OCI-LY7 (cell line): ENCODE data around the gene WTAP. TPM values are rescaled to one million over a fixed set of nuclear protein-coding genes. Genes with fewer than 3 reads are reported as not detected.

ENCODE experiments used
- BruUV-seq: library from RNA; stranded (reverse); fragments of 400-500 nt; replicated peaks from 2 replicates; lab custom pipeline; 2021; lab: Mats Ljungman, UMichigan
- CTCF ChIA-PET: fragments of 300-600 bp; sonication (Branson Sonifier 250); formaldehyde crosslinking; loops from one replicate; lab custom pipeline; 2022; ENCODE audit warnings: antibody characterized with exemption; ENCODE audit not compliant: unreplicated experiment; lab: Charles Lee
- POLR2A ChIA-PET: fragments of 300-600 bp; sonication (Branson Sonifier 250); formaldehyde crosslinking; loops from one replicate; lab custom pipeline; 2022; ENCODE audit warnings: antibody characterized with exemption; lab: Charles Lee
- DNase-seq: peaks from one replicate; pipeline ENCODE4 v3.0.0-alpha.2; 2015; ENCODE audit warnings: low spot score
- H2AFZ ChIP-seq: fragments of 200-600 bp; sonication (generic), shearing (Covaris generic); 2 replicates; pipeline ENCODE4 v1.6.1; 2014; ENCODE audit warnings: mild to moderate bottlenecking, antibody characterized with exemption, low read length, moderate library complexity
- H3K27ac ChIP-seq: fragments of 200-600 bp; sonication (generic); 2 replicates; pipeline ENCODE4 v1.5.1; 2014; ENCODE audit warnings: mixed run types, low read depth, mild to moderate bottlenecking, moderate library complexity, low read length, inconsistent platforms; ENCODE audit not compliant: poor library complexity, severe bottlenecking
- H3K36me3 ChIP-seq: fragments of 200-600 bp; sonication (generic); 2 replicates; pipeline ENCODE4 v1.6.1; 2014; ENCODE audit warnings: mild to moderate bottlenecking, antibody characterized with exemption, low read length, moderate library complexity, mixed read lengths; ENCODE audit not compliant: insufficient read depth
- H3K4me1 ChIP-seq: fragments of 200-600 bp; sonication (generic); 2 replicates; pipeline ENCODE4 v1.5.1; 2014; ENCODE audit warnings: mild to moderate bottlenecking, low read length; ENCODE audit not compliant: insufficient read depth, poor library complexity, severe bottlenecking
- H3K4me2 ChIP-seq: fragments of 200-600 bp; sonication (generic); 2 replicates; pipeline ENCODE4 v1.6.1; 2014; ENCODE audit warnings: mild to moderate bottlenecking, low read length
- H3K4me3 ChIP-seq: fragments of 200-600 bp; sonication (generic); 2 replicates; pipeline ENCODE4 v1.5.1; 2014; ENCODE audit warnings: mild to moderate bottlenecking, low read depth, low read length; ENCODE audit not compliant: poor library complexity, severe bottlenecking
- H3K79me2 ChIP-seq: fragments of 200-600 bp; sonication (generic); 2 replicates; pipeline ENCODE4 v1.6.1; 2016; ENCODE audit warnings: low read depth, mild to moderate bottlenecking, low read length, moderate library complexity, mixed read lengths; ENCODE audit not compliant: insufficient read depth
- H3K9me2 ChIP-seq: fragments of 200-600 bp; sonication (generic); 2 replicates; pipeline ENCODE4 v1.6.1; 2016; ENCODE audit warnings: mild to moderate bottlenecking, low read length, mixed read lengths; ENCODE audit not compliant: insufficient read depth
- H3K9me3 ChIP-seq: fragments of 200-600 bp; sonication (generic); 2 replicates; pipeline ENCODE4 v1.6.1; 2014; ENCODE audit warnings: mild to moderate bottlenecking, mixed run types, low read length, mixed read lengths
- H4K20me1 ChIP-seq: fragments of 200-600 bp; sonication (generic); 2 replicates; pipeline ENCODE4 v1.6.1; 2014; ENCODE audit warnings: mild to moderate bottlenecking, antibody characterized with exemption, low read length, moderate library complexity, mixed read lengths; ENCODE audit not compliant: insufficient read depth
- EZH2phosphoT487 ChIP-seq: fragments of 200-600 bp; sonication (generic); IDR thresholded peaks from 2 replicates; pipeline ENCODE4 v1.6.1; 2018; ENCODE audit warnings: low read depth, borderline replicate concordance, mild to moderate bottlenecking, mixed run types, antibody characterized with exemption, low read length, moderate library complexity, mixed read lengths
- intact Hi-C: fragments of 100-400 bp; cut with micrococcal nuclease; formaldehyde crosslinking; loops from one replicate; pipeline ENCODE4 v1.10.0; 2022; ENCODE audit not compliant: unreplicated experiment
- total RNA-seq, 2 experiments: library from RNA; depleted of rRNA in 1 of 2; stranded (reverse); fragments of >200 nt in 1 of 2; shearing (Covaris generic) in 1 of 2; gene quantifications; 2 replicates each; pipeline ENCODE4 v1.2.3, GENCODE V29; 2014 to 2022
- TF ChIP-seq, protein P1 (sequence below): fragments of 200-600 bp; sonication (generic); conservative IDR thresholded peaks from 2 replicates; pipeline ENCODE4 v1.5.1; 2014; ENCODE audit warnings: mild to moderate bottlenecking, antibody characterized with exemption, low read length, moderate library complexity, mixed read lengths

The WTAP gene
- total RNA-seq, 2 experiments from 2014 or later, result 99.3 to 115 TPM

- POLR2A ChIA-PET, result interaction anchor here (0.6 to 4.9 kb wide), 21 partner anchors 9 to 685 kb away, joined by 3 to 48 read pairs (median 5); partner anchors contain the start of genes ACAT2, MRPL18, SOD2 and TCP1
- H3K79me2 ChIP-seq, result peaks cover 88% of the 10 kb centered on the region
- peak overlapping the region; percentile 91 for H3K4me3 ChIP-seq
- CTCF ChIA-PET, result interaction anchor here (0.6 to 1.0 kb wide), 3 partner anchors 11 to 59 kb away, joined by 5 to 7 read pairs (median 6); no protein-coding TSS in a partner anchor
- intact Hi-C loops, result loop anchor here (10.0 kb wide), 1 partner anchor 922 kb away; no protein-coding TSS in a partner anchor
- TF ChIP-seq, protein P1, sequence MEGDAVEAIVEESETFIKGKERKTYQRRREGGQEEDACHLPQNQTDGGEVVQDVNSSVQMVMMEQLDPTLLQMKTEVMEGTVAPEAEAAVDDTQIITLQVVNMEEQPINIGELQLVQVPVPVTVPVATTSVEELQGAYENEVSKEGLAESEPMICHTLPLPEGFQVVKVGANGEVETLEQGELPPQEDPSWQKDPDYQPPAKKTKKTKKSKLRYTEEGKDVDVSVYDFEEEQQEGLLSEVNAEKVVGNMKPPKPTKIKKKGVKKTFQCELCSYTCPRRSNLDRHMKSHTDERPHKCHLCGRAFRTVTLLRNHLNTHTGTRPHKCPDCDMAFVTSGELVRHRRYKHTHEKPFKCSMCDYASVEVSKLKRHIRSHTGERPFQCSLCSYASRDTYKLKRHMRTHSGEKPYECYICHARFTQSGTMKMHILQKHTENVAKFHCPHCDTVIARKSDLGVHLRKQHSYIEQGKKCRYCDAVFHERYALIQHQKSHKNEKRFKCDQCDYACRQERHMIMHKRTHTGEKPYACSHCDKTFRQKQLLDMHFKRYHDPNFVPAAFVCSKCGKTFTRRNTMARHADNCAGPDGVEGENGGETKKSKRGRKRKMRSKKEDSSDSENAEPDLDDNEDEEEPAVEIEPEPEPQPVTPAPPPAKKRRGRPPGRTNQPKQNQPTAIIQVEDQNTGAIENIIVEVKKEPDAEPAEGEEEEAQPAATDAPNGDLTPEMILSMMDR, result no peak
- TF ChIP-seq EZH2phosphoT487, result no peak
- H3K4me1 ChIP-seq, result peaks cover 31% of the 10 kb centered on the region
- peaks cover 63% of the 10 kb centered on the region for H3K36me3 ChIP-seq
- BruUV-seq, result TSS peak; percentile 88
- peak overlapping the region; percentile 89 for H3K27ac ChIP-seq
- no peaks in the 10 kb centered on the region for H3K9me2 ChIP-seq
- no peaks in the 10 kb centered on the region for H3K9me3 ChIP-seq
- H4K20me1 ChIP-seq, result peaks cover 33% of the 10 kb centered on the region; the same call in 1 of the 2 replicates
- peak overlapping the region; percentile 95 for H3K4me2 ChIP-seq
- H2AFZ ChIP-seq, result peak overlapping the region; percentile 80; the same call in 1 of the 2 replicates
- no peak for DNase-seq
These were observed 920 bp upstream of the WTAP start for GRCh38 chr6:159726255-159726917.

DNA sequence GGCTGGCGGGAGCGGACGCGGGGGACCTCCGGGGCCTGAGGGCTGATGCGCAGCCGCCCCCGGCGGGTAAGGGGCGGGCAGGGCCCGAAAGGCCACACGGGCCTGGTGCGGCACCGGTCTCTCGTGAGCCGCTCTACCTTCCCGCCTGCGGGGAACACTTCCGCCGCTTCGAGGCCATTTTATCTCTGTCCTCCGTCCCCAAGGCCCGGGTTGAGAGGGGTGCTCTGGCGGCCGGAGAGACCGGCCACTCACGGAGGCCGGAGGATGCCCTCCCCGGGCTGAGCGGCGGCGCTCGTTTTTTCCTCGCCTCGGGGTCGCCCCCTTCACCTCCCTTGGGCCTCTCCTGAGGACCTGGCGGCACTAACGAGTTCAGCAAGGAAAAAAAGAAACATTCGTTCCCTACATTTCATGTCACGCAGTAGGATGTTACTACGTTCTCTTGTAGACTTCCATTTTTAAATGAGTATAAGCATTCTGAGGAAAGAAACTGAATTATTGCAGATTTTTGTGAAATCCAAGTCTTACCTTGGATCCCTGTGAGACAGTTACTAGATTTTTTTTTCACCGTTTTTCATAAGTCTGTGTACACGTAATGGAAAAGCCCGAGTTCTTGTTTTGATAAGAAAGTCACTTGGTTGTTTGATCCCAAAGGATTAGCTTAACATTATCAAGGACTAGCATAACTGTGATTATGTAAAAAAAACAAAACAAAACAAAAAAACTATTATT lies 575 bp downstream of the WTAP start:
- peaks cover 41% of the 10 kb centered on the region for H3K4me1 ChIP-seq
- peaks cover 92% of the 10 kb centered on the region for H3K79me2 ChIP-seq
- H3K4me2 ChIP-seq, result peak overlapping the region; percentile 86
- intact Hi-C loops, result loop anchor here (1.0 to 10.0 kb wide), 4 partner anchors 34 to 923 kb away; partner anchors contain the start of genes ACAT2, SOD2 and TCP1
- no peaks in the 10 kb centered on the region for H3K9me3 ChIP-seq
- TF ChIP-seq, protein P1, result no peak
- peaks cover 69% of the 10 kb centered on the region for H3K36me3 ChIP-seq
- peak overlapping the region; percentile 91 for H3K4me3 ChIP-seq
- peak overlapping the region; percentile 89 for H3K27ac ChIP-seq
- DNase-seq, result peak; percentile 76
- H3K9me2 ChIP-seq, result no peaks in the 10 kb centered on the region
- POLR2A ChIA-PET, result interaction anchor here (0.7 to 4.9 kb wide), 7 partner anchors 10 to 188 kb away, joined by 3 to 48 read pairs (median 3); partner anchors contain the start of genes MRPL18 and TCP1
- H2AFZ ChIP-seq, result no peak overlapping the region
- BruUV-seq, result no TSS peak
- peaks cover 42% of the 10 kb centered on the region for H4K20me1 ChIP-seq
- CTCF ChIA-PET, result no interaction called here
